ENCODE results near the gene ST3GAL3.

DNA sequence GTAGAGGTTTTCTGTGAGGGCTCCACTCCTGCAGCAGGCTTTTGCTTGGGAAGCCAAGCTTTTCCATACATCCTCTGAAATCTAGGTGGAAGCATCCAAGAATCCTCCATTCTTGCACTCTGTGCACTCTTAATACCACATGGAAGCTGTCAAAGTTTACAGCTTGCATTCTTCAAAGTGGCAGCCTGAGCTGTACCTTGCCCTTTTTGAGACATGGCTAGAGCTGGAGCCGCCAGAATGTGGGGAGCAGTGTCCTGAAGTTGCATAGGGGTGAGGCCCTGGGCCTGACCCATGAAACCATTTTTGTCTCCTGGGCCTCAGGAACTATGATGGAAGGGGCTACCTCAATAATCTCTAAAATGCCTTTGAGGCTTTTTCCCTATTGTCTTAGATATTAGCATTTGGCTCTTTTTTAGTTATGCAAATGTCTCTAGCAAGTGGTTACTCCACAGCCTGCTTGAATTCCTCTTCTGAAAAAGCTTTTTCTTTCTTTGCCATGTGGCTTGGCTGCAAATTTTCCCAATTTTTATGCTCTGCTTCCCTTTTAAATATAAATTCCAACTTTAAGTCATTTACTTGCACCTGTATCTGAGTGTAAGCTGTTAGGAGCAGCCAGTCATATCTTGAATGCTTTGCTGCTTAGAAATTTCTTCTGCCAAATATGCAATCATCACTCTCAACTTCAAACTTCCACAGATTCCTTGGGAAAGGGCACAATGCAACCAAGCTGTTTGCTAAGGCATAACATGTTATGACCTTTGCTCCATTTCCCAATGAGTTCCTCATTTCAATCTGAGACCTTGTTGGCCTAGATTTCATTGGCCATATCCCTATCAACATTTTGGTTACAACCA, 134.2 kb downstream of the ST3GAL3 start:
- no peak for TF ChIP-seq POLR2A (IDR thresholded peaks at IDR 0.05)
- TF ChIP-seq, protein P1, sequence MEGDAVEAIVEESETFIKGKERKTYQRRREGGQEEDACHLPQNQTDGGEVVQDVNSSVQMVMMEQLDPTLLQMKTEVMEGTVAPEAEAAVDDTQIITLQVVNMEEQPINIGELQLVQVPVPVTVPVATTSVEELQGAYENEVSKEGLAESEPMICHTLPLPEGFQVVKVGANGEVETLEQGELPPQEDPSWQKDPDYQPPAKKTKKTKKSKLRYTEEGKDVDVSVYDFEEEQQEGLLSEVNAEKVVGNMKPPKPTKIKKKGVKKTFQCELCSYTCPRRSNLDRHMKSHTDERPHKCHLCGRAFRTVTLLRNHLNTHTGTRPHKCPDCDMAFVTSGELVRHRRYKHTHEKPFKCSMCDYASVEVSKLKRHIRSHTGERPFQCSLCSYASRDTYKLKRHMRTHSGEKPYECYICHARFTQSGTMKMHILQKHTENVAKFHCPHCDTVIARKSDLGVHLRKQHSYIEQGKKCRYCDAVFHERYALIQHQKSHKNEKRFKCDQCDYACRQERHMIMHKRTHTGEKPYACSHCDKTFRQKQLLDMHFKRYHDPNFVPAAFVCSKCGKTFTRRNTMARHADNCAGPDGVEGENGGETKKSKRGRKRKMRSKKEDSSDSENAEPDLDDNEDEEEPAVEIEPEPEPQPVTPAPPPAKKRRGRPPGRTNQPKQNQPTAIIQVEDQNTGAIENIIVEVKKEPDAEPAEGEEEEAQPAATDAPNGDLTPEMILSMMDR (IDR thresholded peaks at IDR 0.05): peak in 2 of 6 experiments; percentile 22 to 37

Data from Peyer's patch (tissue), 4 donors.